Right renal pelvis (tissue), 4 donors: ENCODE results near the gene BRF1. TPM values are rescaled to one million over a fixed set of nuclear protein-coding genes. Genes with fewer than 3 reads are reported as not detected.

ENCODE experiments used
- DNase-seq, 4 donors: peaks; one replicate each; pipeline ENCODE4 v3.0.0-alpha.2; 2013; ENCODE audit warnings: low read depth in 4 of 4, low spot score in 3 of 4, missing footprints in 1 of 4
- polyA plus RNA-seq, 4 donors: library from polyadenylated mRNA; unstranded; fragments of 120-200 nt; gene quantifications; one replicate each; pipeline ENCODE4 v1.2.1, GENCODE V29; 2013; ENCODE audit not compliant: insufficient read length in 4 of 4

The BRF1 gene
- polyA plus RNA-seq, 4 donors, result 27.1 to 34.1 (median 28.7) TPM

DNA sequence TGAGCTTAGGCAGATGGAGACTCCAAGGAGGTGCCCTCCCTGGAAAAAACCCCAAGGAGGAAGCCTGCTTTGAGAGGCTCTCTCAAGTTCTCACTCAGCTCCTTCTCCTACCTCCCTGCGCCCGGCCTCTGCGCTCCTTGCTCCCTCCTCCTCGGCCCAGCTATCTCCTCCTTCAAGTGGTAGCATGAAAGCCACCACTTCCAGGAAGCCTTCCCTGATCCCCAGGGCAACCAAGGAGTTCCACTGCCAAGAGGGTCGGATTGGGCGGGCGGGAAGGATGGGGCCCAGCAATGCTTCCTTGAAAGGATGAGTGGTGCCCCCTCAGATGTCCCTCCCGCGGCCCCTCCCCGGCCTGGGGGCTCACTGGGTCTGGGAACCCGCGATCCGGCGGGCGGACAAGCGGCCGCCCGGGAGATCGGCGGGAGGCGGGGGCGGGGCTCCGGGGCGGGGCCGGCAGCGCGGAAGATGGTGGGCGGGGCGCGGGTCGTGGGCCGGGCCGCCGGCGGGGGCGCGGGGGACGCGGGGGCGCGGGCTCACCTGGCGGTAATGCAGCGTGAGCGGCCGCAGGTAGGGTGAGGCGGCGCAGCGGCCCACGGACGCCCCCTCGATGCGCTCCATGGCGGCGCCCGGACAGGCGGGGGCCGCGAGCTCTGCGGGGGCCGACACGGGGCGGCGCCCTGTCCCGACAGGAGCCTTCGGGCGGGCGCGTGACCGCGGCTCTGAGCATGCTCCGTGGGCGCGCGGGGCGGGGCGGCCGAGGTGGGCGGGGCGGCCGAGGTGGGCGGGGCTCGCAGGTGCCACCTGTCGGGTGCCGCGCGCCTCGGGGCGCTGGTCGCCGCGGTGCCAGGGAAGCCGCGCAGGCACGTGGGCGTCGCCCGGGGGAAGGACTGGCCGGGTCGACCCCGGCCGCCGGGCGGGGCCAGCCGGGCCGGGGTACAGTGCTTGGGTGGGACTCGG, 119.9 kb downstream of the BRF1 start, which contains the start of gene NUDT14:
NUDT14 (minus strand) TSS at position 721 of the 957 bp plus-strand sequence; CDS start at position 618, 103 bp downstream.
- no peak for DNase-seq

GRCh38 chr14:105179191-105179590, 121.6 kb downstream of the BRF1 start:
- DNase-seq, result no peak

DNA sequence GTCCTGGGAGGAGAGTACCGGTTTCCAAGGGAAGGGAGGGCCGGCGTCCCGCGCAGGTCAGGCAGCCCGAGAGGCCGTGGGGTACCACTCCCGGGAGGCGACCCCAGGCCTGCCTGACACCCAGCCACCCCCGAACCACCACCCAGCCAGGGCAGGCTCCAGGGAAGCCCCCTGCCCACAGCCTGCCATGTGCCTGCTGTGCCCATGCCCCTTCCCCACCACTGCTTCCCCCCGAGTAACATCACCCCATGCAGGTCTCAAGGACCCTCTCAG, 122.0 kb downstream of the BRF1 start:
- no peak for DNase-seq

DNA sequence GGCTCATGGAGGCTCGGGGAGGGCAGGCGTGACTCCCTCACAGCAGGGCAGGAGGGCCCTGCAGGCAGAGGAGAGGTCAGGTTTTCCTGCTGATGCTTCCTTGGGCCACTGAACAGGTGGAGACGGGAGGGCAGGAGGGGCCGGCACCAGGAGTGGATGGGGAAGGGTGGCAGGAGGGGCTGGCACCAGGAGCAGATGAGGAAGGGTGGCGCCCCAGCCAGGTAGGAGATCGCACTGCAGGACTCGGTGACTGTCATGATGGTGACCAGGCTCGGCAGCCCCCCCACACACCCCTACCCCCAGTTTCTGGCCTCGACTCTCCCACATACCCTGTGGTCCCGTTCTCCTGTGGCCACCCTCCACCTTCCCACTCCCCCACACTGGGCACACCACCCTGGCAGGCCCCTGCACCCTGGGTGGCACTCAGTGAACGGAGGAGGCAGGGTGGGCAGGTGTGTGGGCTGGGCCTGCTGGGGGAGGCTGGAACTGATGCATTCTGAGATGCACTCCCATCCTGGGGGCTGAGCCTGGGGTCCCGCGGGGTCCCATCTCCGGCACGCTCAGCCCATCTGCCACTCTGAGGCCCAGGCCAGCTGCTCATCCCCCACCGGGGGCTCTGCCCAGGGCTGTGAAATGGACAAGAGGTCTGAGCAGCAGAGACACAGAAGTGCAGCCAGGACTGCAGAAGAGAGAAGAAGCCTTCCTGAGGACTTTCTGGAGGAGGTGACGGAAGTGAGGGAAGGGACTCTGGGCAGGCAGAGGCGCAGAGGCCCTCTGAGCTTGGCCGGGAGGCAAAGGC, 122.5 kb downstream of the BRF1 start:
- DNase-seq, result no peak

GRCh38 chr14:105177082-105177481, 123.7 kb downstream of the BRF1 start:
- no peak for DNase-seq

- no peak for DNase-seq
Observed at GRCh38 chr14:105176513-105176912, 124.3 kb downstream of the BRF1 start.

DNA sequence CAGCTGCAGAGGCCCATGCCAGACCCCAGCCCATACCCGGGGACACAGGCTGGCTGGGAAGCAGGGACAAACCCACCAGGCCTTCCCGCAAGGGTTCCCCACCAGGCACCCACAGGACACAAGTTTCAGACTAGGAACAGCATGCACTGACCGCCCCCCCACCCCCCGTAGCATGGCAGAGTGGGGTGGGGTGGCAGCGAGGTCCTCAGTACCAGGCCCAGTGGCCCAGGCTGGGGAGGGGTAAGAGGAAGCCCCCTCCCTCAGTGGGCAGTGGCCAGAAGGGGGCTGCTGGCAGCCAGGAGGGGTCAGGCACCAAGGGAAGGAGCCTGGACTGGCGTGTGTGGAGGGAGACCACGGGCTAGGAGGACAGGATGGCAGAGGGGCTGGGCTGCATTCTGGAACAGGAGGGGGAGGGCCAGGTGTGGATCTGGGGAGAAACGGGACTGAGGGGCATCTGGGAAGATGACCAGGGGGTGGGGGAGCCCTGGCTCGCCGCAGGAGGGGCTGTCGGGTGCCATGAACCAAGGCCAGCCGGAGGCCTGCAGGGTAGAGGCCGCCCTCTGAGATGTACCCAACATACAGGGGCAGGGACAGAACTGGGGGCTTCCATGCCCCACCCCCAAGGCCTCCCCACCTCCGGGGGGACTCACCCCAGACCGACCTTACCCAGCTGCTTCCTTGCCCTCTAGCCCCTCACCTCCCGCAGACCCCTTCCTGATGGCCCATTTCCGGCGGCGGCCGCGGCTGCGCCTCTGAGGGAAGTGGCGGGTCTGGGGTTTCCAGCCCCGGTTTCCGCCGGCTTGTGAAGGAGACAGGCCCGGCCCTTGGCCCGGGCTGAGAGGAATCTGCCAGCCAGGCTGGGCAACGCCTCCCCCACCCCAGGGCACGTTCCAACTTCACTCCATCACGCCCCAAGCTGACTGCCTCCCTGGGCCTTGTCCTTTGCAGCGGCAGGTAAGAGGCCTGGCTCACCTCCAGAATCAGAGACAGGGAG, 126.6 kb downstream of the BRF1 start:
- no peak for DNase-seq

- no peak for DNase-seq
Observed at GRCh38 chr14:105173145-105173544, 127.7 kb downstream of the BRF1 start.

DNA sequence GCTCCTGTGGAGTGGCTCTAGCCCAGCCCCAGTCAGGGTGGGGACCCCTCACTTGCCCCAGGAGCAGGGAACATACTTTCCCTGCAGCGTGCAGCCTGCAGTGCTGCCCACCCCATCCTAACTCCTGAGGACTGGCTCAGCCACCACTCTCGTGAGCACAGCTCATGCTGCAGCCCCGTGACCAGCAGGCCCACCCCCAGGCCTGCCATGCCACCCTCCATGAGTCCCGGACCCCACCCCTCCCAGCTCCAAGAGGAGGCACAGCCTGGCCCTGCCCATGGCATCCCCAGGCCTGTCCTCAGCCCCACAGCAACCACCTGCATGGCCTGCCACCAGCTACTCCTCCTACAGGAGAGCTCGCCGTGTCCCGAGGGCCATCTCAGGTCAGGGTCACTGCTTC, 128.3 kb downstream of the BRF1 start:
- no peak for DNase-seq

GRCh38 chr14:105171004-105171673, 129.7 kb downstream of the BRF1 start:
- no peak for DNase-seq

- no peak for DNase-seq
Observed at GRCh38 chr14:105169776-105170655, 130.8 kb downstream of the BRF1 start.

GRCh38 chr14:105168979-105169507, 131.8 kb downstream of the BRF1 start:
- no peak for DNase-seq

DNA sequence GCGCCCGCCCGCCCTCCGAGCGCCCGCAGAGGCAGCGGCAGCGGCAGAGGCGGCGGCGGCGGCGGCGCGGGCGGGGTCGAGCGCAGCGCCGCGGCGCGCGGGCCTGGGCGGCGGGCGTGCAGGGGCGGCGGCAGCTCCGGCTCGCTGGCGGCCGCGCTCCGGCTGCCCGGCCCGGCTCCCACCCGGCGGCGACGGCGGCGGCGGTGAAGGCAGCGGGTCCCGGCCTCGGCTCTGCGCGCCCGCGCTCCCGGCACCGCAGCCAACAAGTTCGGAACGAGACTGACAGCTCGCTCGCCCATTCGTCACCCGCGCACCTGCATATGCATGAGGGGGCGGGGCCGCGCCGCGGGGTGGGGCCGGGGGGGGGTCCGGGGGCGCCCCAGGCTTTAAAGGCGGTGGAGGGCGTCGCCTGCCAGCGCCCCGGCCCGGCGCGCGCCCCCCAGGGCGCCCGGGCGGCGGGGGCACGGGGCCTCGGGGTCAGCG, 132.3 kb downstream of the BRF1 start, which contains the start of gene JAG2:
JAG2 (minus strand) TSS at position 281 of the 483 bp plus-strand sequence. CDS start 356 bp downstream, outside the sequence.
- DNase-seq, result no peak

- no peak for DNase-seq
Observed at GRCh38 chr14:105168093-105168420, 132.7 kb downstream of the BRF1 start.

- DNase-seq, result no peak
Observed at GRCh38 chr14:105167303-105168092, 133.3 kb downstream of the BRF1 start.

GRCh38 chr14:105166571-105167302, 134.1 kb downstream of the BRF1 start:
- no peak for DNase-seq
